ENCODE measurements around the gene LPCAT1. TPM values are rescaled to one million over a fixed set of nuclear protein-coding genes. Genes with fewer than 3 reads are reported as not detected.

LPCAT1 gene
- total RNA-seq, 2 donors from 2014 or later, result 31.3 to 37.7 TPM

GRCh38 chr5:1474183-1474839 lies 49.4 kb downstream of the LPCAT1 start:
- H3K4me1 Mint-ChIP-seq (ENCODE audit: low read depth), result no peaks in the 10 kb centered on the region
- H3K27me3 Mint-ChIP-seq (ENCODE audit: low read depth), result no peaks in the 10 kb centered on the region
- no peak for DNase-seq
- no peak overlapping the region for H3K27ac Mint-ChIP-seq
- H3K4me3 Mint-ChIP-seq, result no peak overlapping the region
- H3K36me3 Mint-ChIP-seq (ENCODE audit: insufficient read depth in 2 of 2), result peaks cover 0 to 3% of the 10 kb centered on the region in 2 donors
- H3K9me3 Mint-ChIP-seq, result no peaks in the 10 kb centered on the region
- ATAC-seq (replicated peaks in 1 of 2), result no peak

- no peak overlapping the region for H3K27ac Mint-ChIP-seq
- H3K36me3 Mint-ChIP-seq (ENCODE audit: insufficient read depth in 2 of 2), result peaks cover 0 to 3% of the 10 kb centered on the region in 2 donors
- H3K27me3 Mint-ChIP-seq (ENCODE audit: low read depth), result no peaks in the 10 kb centered on the region
- ATAC-seq (replicated peaks in 1 of 2) (no peak), DNase-seq (no peak)
- H3K4me1 Mint-ChIP-seq (ENCODE audit: low read depth), result no peaks in the 10 kb centered on the region
- H3K4me3 Mint-ChIP-seq, result no peak overlapping the region
- H3K9me3 Mint-ChIP-seq, result no peaks in the 10 kb centered on the region
These were observed 50.0 kb downstream of the LPCAT1 start for GRCh38 chr5:1473746-1474145.

- no peak overlapping the region for H3K27ac Mint-ChIP-seq
- H3K4me3 Mint-ChIP-seq, result no peak overlapping the region
- H3K27me3 Mint-ChIP-seq (ENCODE audit: low read depth), result no peaks in the 10 kb centered on the region
- DNase-seq, result no peak
- no peaks in the 10 kb centered on the region for H3K4me1 Mint-ChIP-seq (ENCODE audit: low read depth)
- no peaks in the 10 kb centered on the region for H3K9me3 Mint-ChIP-seq
- no peak for ATAC-seq (replicated peaks in 1 of 2)
- H3K36me3 Mint-ChIP-seq (ENCODE audit: insufficient read depth in 2 of 2), result peaks cover 0 to 4% of the 10 kb centered on the region in 2 donors
These were observed 50.7 kb downstream of the LPCAT1 start for GRCh38 chr5:1472964-1473628.

DNA sequence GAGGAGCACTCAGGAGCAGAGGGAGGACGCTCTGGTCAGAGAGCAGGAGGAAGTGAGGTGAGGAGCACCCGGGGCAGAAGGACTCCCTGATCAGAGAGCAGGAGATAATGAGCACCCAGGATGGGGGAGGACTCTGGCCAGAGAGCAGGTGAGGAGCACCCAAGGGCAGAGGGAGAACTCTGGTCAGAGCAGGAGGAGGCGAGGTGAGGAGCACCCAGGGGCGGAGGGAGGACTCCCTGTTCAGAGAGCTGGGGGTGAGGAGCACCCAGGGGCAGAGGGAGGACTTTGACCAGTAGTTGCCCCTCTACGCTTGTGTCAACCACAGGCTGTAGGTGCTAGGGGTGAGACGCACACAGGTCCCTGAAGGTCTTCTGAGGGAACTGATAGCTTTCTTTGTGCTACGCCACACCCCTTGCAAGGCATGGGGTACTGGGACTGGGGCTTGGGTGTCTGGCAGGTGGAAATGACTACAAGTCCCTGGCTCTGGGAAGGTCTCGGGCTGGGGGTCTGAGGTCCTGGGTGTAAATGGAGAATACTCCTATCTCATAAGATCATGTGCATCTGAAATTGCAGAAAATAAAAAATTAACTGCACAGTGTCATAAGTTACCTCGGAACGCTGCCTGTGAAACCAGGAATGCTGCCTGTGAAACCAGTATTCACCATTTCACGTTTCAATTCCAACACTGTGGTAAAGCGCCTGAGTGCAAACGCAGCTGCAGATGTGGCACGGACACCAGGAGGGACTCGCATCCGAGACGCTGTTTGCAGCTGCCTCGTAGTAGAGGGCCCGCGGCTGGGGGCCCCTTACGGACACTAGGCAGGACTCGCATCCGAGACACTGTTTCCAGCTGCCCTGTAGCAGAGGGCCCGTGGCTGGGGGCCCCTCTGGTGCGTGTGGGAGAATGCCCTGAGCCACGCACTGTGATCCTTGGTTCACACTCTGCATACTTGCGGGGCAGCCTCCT lies 51.5 kb downstream of the LPCAT1 start:
- Mint-ChIP-seq H3K9me3 (no peaks in the 10 kb centered on the region), H3K27me3 (ENCODE audit: low read depth) (no peaks in the 10 kb centered on the region), H3K4me3 (no peak overlapping the region), H3K4me1 (ENCODE audit: low read depth) (no peaks in the 10 kb centered on the region), H3K27ac (no peak overlapping the region), H3K36me3 (ENCODE audit: insufficient read depth in 2 of 2) (peaks cover 0 to 4% of the 10 kb centered on the region in 2 donors)
- DNase-seq (no peak), ATAC-seq (replicated peaks in 1 of 2) (no peak)

- ATAC-seq (replicated peaks in 1 of 2) (no peak), DNase-seq (no peak)
- Mint-ChIP-seq H3K36me3 (ENCODE audit: insufficient read depth in 2 of 2) (peaks cover 1 to 4% of the 10 kb centered on the region in 2 donors), H3K27me3 (ENCODE audit: low read depth) (no peaks in the 10 kb centered on the region), H3K4me3 (no peak overlapping the region), H3K27ac (no peak overlapping the region), H3K4me1 (ENCODE audit: low read depth) (no peaks in the 10 kb centered on the region), H3K9me3 (no peaks in the 10 kb centered on the region)
These were observed 52.4 kb downstream of the LPCAT1 start for GRCh38 chr5:1471240-1471853.

GRCh38 chr5:1470762-1471211 lies 53.0 kb downstream of the LPCAT1 start:
- Mint-ChIP-seq H3K27me3 (ENCODE audit: low read depth) (no peaks in the 10 kb centered on the region), H3K4me3 (no peak overlapping the region), H3K27ac (no peak overlapping the region), H3K9me3 (no peaks in the 10 kb centered on the region), H3K4me1 (ENCODE audit: low read depth) (no peaks in the 10 kb centered on the region), H3K36me3 (ENCODE audit: insufficient read depth in 2 of 2) (peaks cover 1 to 7% of the 10 kb centered on the region in 2 donors)
- no peak for DNase-seq
- ATAC-seq (replicated peaks in 1 of 2), result no peak

DNA sequence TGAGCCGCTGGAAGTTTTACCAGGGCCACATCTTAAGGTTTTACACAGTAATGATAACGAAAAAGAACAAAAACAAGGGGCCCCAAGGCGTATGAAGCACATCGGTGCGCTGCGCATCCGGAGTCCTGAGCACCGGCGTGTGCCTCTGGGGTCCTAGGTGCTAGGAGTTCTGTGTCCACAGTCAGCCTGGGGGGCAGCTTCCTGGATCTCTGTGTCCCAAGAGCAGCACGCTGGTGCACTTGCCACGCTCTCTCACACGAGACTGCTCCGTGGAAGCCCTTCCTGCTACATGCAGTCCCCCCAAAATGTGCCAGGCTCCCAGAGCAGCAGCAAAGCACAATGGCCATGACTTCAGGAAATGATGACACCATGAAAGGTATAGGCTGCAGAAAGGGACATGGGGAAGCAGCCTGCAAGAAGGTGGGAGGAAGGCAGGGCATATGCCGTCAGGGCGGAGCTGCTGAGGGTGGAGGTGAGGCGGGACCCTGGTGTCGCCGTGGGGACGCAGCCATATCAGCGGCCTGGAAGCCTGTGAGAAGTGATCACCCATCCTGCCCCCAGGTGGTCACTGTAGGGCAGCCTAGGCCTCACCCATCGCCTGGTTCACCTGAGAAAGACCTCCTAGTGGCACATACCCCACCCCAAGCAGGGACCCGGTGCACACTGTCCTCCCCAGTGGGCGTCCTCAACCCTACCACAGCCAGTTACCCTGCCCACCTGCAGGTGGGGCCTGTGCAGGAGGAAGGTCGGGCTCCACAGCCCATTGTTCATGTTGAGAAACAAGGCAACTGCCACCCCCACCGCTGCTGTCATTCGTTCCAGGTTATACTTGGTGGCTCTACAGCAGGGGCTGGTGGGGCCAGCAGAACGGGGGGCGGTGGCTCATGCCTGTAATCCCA lies 54.9 kb downstream of the LPCAT1 start:
- Mint-ChIP-seq H3K36me3 (ENCODE audit: insufficient read depth in 2 of 2) (peaks cover 14 to 18% of the 10 kb centered on the region in 2 donors), H3K27ac (no peak overlapping the region), H3K27me3 (ENCODE audit: low read depth) (no peaks in the 10 kb centered on the region), H3K4me3 (no peak overlapping the region), H3K9me3 (peaks cover 7 to 11% of the 10 kb centered on the region in 2 donors), H3K4me1 (ENCODE audit: low read depth) (no peaks in the 10 kb centered on the region)
- ATAC-seq (replicated peaks in 1 of 2) (no peak), DNase-seq (no peak)

DNA sequence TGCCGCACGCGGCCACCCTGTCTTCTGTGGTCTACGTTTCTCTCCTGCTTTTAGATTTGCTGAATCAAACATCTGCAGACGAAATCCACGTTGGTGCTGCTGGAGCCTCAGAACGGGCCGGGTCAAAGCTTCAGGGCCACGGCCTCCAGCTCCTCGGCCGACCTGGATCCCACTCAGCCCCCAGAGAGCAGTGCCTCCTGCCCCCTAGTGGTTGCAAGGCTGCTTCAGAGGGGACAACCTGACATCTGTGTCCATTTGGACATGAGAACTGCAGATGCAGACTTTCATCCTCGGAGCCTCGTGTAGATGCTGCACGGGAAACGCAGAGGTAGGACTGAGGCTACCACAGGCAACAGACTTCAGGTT lies 55.5 kb downstream of the LPCAT1 start:
- Mint-ChIP-seq H3K4me1 (ENCODE audit: low read depth) (no peaks in the 10 kb centered on the region), H3K27ac (no peak overlapping the region), H3K9me3 (peaks cover 7 to 11% of the 10 kb centered on the region in 2 donors), H3K36me3 (ENCODE audit: insufficient read depth in 2 of 2) (peaks cover 14 to 18% of the 10 kb centered on the region in 2 donors), H3K4me3 (no peak overlapping the region), H3K27me3 (ENCODE audit: low read depth) (no peaks in the 10 kb centered on the region)
- ATAC-seq (replicated peaks in 1 of 2), result no peak
- peak in 1 of 2 donors; percentile 38 for DNase-seq

DNA sequence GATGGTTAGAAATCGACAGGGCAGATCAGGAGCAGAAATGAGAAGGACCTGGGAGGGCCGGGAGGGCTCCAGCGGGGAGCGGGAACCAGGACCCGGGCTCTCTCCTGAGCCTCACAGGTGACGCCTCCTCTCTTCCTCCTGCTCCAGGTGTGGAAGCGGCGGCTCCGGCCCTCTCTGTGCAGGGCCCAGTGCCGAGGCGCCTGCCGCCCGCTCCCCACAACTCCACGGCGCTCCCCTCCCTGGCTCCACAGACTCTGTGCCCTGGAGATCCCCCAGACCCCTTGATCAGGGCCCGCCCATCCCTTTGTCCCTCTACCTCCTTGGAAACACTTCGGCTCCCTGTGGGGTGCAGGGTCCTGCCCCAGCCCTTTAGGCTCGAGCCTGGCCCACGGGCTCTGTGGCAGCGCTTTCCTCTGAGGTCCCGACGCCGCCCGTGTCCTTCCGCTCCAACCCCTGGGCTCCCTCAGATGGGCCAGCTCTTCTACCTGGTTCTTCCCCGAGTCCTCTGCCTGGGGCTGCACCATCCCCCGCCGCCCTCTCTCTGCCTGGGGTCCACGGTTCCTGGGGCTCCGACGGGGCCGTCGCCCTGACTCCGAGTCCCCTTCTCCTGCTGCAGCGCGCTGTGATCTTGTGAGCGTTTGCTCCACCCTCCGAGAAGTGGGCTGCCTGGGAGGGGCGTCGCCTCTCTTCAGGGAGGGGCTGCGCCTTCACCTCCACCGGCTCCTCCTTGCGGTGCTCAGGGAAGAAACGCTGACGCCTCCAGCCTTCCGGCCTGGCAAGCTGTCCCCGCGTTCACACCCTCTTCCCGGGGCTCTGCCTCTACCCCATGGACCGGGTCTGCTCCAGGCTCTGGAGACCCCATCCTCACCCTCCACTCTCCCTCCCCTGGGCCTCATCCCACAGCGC lies 56.2 kb downstream of the LPCAT1 start:
- Mint-ChIP-seq H3K4me1 (ENCODE audit: low read depth) (no peaks in the 10 kb centered on the region), H3K4me3 (no peak overlapping the region), H3K36me3 (ENCODE audit: insufficient read depth in 2 of 2) (peaks cover 14 to 16% of the 10 kb centered on the region in 2 donors), H3K27me3 (ENCODE audit: low read depth) (no peaks in the 10 kb centered on the region), H3K27ac (no peak overlapping the region), H3K9me3 (peaks cover 7 to 11% of the 10 kb centered on the region in 2 donors)
- DNase-seq, result no peak
- no peak for ATAC-seq (replicated peaks in 1 of 2)

- Mint-ChIP-seq H3K4me1 (ENCODE audit: low read depth) (no peaks in the 10 kb centered on the region), H3K36me3 (ENCODE audit: insufficient read depth in 2 of 2) (peaks cover 14% of the 10 kb centered on the region in 2 donors), H3K4me3 (no peak overlapping the region), H3K27me3 (ENCODE audit: low read depth) (no peaks in the 10 kb centered on the region), H3K9me3 (peaks cover 7 to 11% of the 10 kb centered on the region in 2 donors), H3K27ac (no peak overlapping the region)
- DNase-seq (no peak), ATAC-seq (replicated peaks in 1 of 2) (no peak)
These were observed 57.0 kb downstream of the LPCAT1 start for GRCh38 chr5:1466631-1467265.

GRCh38 chr5:1465966-1466471 lies 57.7 kb downstream of the LPCAT1 start:
- H3K27ac Mint-ChIP-seq, result no peak overlapping the region
- peaks cover 14% of the 10 kb centered on the region in 2 donors for H3K36me3 Mint-ChIP-seq (ENCODE audit: insufficient read depth in 2 of 2)
- H3K27me3 Mint-ChIP-seq (ENCODE audit: low read depth), result no peaks in the 10 kb centered on the region
- no peak for ATAC-seq (replicated peaks in 1 of 2)
- H3K4me3 Mint-ChIP-seq, result no peak overlapping the region
- no peaks in the 10 kb centered on the region for H3K4me1 Mint-ChIP-seq (ENCODE audit: low read depth)
- DNase-seq, result no peak
- H3K9me3 Mint-ChIP-seq, result peaks cover 7 to 11% of the 10 kb centered on the region in 2 donors
